CD4-positive, alpha-beta T cell (primary cell): ENCODE data around the gene CELA3B. TPM values are rescaled to one million over a fixed set of nuclear protein-coding genes. Genes with fewer than 3 reads are reported as not detected.

Source experiments
- ATAC-seq: fragments of 200-7000 bp; cut with Tn5 transposase; one replicate; pipeline ENCODE4 v1.10.0; 2022; ENCODE audit warnings: mild to moderate bottlenecking; ENCODE audit not compliant: poor library complexity
- CTCF ChIA-PET: fragments of 350-600 bp; sonication (Branson Sonifier 250); formaldehyde crosslinking; loops from one replicate; lab custom pipeline; 2021; ENCODE audit warnings: antibody characterized with exemption, inconsistent platforms; lab: Charles Lee
- POLR2A ChIA-PET: fragments of 350-600 bp; sonication (Branson Sonifier 250); formaldehyde crosslinking; loops from one replicate; lab custom pipeline; 2021; ENCODE audit warnings: antibody characterized with exemption, inconsistent platforms; lab: Charles Lee
- DNase-seq, 14 experiments: peaks; one replicate each; pipeline ENCODE4 v3.0.0-alpha.2; 2013 to 2020; ENCODE audit warnings: mixed read lengths in 2 of 14
- H3K27ac ChIP-seq, 2 donors: one replicate each; pipeline versions ENCODE4 v1.5.1 to v1.7.0; 2013; ENCODE audit warnings: low read length in 2 of 2, low read depth in 1 of 2, mild to moderate bottlenecking in 1 of 2
- H3K27me3 ChIP-seq, 2 experiments: 1 replicate in 1 of 2; 2 replicates in 1 of 2; pipeline versions ENCODE4 v1.6.1 to v1.7.0; 2013; ENCODE audit warnings: low read length in 2 of 2, control low read depth in 1 of 2, mild to moderate bottlenecking in 1 of 2, moderate library complexity in 1 of 2; ENCODE audit not compliant: insufficient read depth in 2 of 2, control insufficient read depth in 1 of 2
- H3K36me3 ChIP-seq: one replicate; pipeline ENCODE4 v1.6.1; 2013; ENCODE audit warnings: low read length, control low read depth; ENCODE audit not compliant: insufficient read depth
- H3K4me1 ChIP-seq: one replicate; pipeline ENCODE4 v1.6.1; 2013; ENCODE audit warnings: low read length, control low read depth; ENCODE audit not compliant: insufficient read depth
- H3K4me3 ChIP-seq: one replicate; pipeline ENCODE4 v1.5.1; 2013; ENCODE audit warnings: mild to moderate bottlenecking, low read length, moderate library complexity
- H3K9me3 ChIP-seq, 2 experiments: 1 replicate in 1 of 2; 2 replicates in 1 of 2; pipeline versions ENCODE4 v1.6.1 to v1.7.0; 2013; ENCODE audit warnings: low read length in 2 of 2, mild to moderate bottlenecking in 2 of 2, control low read depth in 1 of 2, moderate library complexity in 1 of 2; ENCODE audit not compliant: control insufficient read depth in 1 of 2, insufficient read depth in 1 of 2
- H3K27ac Mint-ChIP-seq: one replicate; pipeline ENCODE4 v1.8.0; 2020; ENCODE audit warnings: mixed read lengths
- H3K27me3 Mint-ChIP-seq: one replicate; pipeline ENCODE4 v1.8.0; 2021; ENCODE audit warnings: mixed read lengths
- H3K36me3 Mint-ChIP-seq: one replicate; pipeline ENCODE4 v1.8.0; 2021; ENCODE audit warnings: low read depth, mixed read lengths
- H3K4me1 Mint-ChIP-seq: one replicate; pipeline ENCODE4 v1.8.0; 2021; ENCODE audit warnings: low read depth, mixed read lengths
- H3K4me3 Mint-ChIP-seq: one replicate; pipeline ENCODE4 v1.8.0; 2020; ENCODE audit warnings: mild to moderate bottlenecking, mixed read lengths
- H3K9me3 Mint-ChIP-seq: one replicate; pipeline ENCODE4 v1.8.0; 2020; ENCODE audit warnings: mixed read lengths
- intact Hi-C, 2 experiments: fragments of 100-400 bp; cut with DNase I in 1 of 2; cut with micrococcal nuclease in 1 of 2; formaldehyde crosslinking; loops; one replicate each; pipeline versions ENCODE4 v1.15.1 to v1.9.0; 2023 to 2025; cut with DNase I, micrococcal nuclease
- total RNA-seq, 174 experiments: library from RNA in 2 of 174; stranded (reverse) in 2 of 174; gene quantifications; one replicate each; pipeline ENCODE4 v1.2.3 and lab custom pipeline; 2021 to 2026
- TF ChIP-seq, protein P1 (sequence below): fragments of 200-600 bp; IDR thresholded peaks from one replicate; pipeline ENCODE4 v1.8.0; 2022; ENCODE audit warnings: antibody characterized with exemption, mild to moderate bottlenecking

The CELA3B gene
- total RNA-seq, 2 experiments from 2014 or later, result not detected

DNA sequence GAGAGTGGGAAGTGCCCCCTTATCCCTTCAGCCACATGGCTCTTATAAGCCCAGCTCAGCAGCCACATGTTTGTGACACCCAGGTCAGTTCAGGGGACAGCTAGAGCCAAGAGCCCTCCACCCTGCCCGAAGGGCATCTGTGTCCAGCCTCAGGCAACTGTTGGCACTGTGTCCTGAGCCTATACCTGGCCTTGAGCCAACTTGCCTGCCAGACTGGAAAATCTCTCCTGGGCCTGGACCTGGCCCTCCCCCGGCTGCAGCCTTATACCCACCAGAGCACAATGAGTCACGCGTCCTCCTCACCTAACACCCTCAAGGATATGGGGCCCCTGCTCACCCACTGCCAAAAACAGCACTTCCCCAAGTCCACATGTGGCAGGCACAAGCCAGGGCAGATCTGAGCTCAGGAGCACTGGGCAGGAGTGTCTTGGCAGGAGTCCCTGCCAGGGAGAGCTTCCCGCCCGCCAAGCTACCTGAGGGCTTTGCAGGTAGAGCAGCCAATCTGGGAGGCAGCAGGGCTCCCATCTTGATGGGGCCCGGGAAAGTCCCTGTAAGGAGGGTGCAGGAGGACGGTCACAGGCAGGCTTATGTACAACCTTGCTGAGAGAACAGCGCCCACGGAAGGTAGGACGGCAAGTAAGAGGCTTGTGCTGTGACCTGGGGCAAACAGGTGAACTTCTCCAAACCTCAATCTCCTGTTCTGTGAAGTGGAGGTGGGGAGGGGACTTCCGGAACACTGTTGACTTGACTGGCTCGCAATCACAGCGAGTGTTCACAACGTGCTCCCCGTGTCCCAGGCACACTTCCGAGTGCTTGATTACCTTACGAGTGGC is 19.9 kb upstream of the CELA3B start:
- ChIA-PET POLR2A (interaction anchor here (0.8 to 2.7 kb wide), 6 partner anchors 10 to 174 kb away, joined by 3 to 12 read pairs (median 4); partner anchors contain the start of genes HSPG2 and USP48), CTCF (interaction anchor here (0.6 kb wide), 1 partner anchor 180 kb away, joined by 3 read pairs; no protein-coding TSS in a partner anchor)
- Histone ChIP-seq H3K4me3 (peak overlapping the region; percentile 26), H3K9me3 (no peaks in the 10 kb centered on the region), H3K36me3 (no peaks in the 10 kb centered on the region), H3K4me1 (peaks cover 38% of the 10 kb centered on the region), H3K27me3 (no peaks in the 10 kb centered on the region), H3K27ac (peak overlapping the region; percentile 68 to 72)
- ATAC-seq, result peak; percentile 95
- Mint-ChIP-seq H3K4me3 (peak overlapping the region; percentile 71), H3K27me3 (no peaks in the 10 kb centered on the region), H3K27ac (peak overlapping the region; percentile 92), H3K9me3 (no peaks in the 10 kb centered on the region), H3K4me1 (peaks cover 39% of the 10 kb centered on the region), H3K36me3 (no peaks in the 10 kb centered on the region)
- DNase-seq, result peak; percentile 44 to 86 (median 54)
- TF ChIP-seq, protein P1, sequence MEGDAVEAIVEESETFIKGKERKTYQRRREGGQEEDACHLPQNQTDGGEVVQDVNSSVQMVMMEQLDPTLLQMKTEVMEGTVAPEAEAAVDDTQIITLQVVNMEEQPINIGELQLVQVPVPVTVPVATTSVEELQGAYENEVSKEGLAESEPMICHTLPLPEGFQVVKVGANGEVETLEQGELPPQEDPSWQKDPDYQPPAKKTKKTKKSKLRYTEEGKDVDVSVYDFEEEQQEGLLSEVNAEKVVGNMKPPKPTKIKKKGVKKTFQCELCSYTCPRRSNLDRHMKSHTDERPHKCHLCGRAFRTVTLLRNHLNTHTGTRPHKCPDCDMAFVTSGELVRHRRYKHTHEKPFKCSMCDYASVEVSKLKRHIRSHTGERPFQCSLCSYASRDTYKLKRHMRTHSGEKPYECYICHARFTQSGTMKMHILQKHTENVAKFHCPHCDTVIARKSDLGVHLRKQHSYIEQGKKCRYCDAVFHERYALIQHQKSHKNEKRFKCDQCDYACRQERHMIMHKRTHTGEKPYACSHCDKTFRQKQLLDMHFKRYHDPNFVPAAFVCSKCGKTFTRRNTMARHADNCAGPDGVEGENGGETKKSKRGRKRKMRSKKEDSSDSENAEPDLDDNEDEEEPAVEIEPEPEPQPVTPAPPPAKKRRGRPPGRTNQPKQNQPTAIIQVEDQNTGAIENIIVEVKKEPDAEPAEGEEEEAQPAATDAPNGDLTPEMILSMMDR, result no peak
- intact Hi-C loops, result no loop called here

DNA sequence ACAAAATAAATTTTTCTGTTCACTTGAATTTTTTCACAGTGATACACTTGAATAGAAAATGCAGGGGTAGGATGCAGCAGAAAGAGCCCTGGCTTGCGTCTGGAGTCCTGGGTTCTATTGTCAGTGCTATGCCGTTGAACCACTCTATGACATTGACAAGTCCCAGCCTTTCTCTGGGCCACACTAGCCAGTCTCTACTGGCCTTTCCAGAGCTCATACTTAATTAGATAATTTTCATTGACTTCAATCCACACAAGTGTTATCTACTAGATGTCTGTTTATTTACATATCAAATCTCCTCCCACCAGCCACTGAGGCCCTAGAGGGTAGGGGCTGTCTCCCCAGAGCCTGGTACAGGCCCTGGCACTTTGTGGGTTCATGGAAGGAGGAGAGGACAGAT is 15.5 kb upstream of the CELA3B start:
- no peaks in the 10 kb centered on the region for H3K36me3 Mint-ChIP-seq
- H3K4me1 Mint-ChIP-seq, result peaks cover 43% of the 10 kb centered on the region
- H3K27ac ChIP-seq, result peak overlapping the region in 1 of 2 donors; percentile 29
- H3K4me3 ChIP-seq, result no peak overlapping the region
- H3K9me3 ChIP-seq, result no peaks in the 10 kb centered on the region
- POLR2A ChIA-PET, result no interaction called here
- H3K9me3 Mint-ChIP-seq, result no peaks in the 10 kb centered on the region
- CTCF ChIA-PET, result no interaction called here
- no peaks in the 10 kb centered on the region for H3K27me3 ChIP-seq
- peaks cover 33% of the 10 kb centered on the region for H3K4me1 ChIP-seq
- ATAC-seq (no peak), DNase-seq (no peak)
- H3K36me3 ChIP-seq, result no peaks in the 10 kb centered on the region
- H3K27ac Mint-ChIP-seq, result peak overlapping the region; percentile 56
- no peaks in the 10 kb centered on the region for H3K27me3 Mint-ChIP-seq
- intact Hi-C loops, result loop anchor here (5.0 to 10.0 kb wide), 5 partner anchors 61 to 304 kb away; no protein-coding TSS in a partner anchor
- TF ChIP-seq, protein P1, result no peak
- H3K4me3 Mint-ChIP-seq, result no peak overlapping the region

DNA sequence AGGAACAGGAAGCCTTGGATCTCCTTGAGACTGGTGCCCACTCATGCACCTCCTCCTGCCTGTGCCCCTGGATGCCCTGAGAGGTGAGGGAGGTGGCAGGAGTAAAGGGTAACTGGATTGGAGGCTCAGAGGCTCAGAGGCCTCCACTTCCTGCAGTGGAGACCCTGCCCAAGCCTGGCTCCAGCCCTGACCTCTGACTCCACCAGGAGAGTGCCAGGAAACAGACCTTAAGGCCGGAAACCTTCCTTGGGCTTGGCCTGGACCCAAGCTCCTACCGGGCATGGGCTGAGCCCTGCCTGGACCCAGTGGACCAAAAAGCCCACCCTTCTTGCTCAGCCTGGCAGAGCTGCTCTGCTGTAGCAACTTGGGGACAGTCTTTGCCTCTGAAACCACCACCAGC is 15.0 kb upstream of the CELA3B start:
- TF ChIP-seq, protein P1, result no peak

More for the DNA sequence above, 15.0 kb upstream of the CELA3B start:
- peaks cover 28% of the 10 kb centered on the region for H3K4me1 ChIP-seq
- Mint-ChIP-seq H3K27ac (no peak overlapping the region), H3K4me1 (peaks cover 40% of the 10 kb centered on the region), H3K36me3 (no peaks in the 10 kb centered on the region), H3K9me3 (no peaks in the 10 kb centered on the region), H3K27me3 (no peaks in the 10 kb centered on the region), H3K4me3 (no peak overlapping the region)
- no peaks in the 10 kb centered on the region for H3K27me3 ChIP-seq
- no peaks in the 10 kb centered on the region for H3K9me3 ChIP-seq
- intact Hi-C loops, result loop anchor here (5.0 to 10.0 kb wide), 5 partner anchors 61 to 304 kb away; no protein-coding TSS in a partner anchor
- CTCF ChIA-PET, result no interaction called here
- no peak for DNase-seq
- H3K36me3 ChIP-seq, result no peaks in the 10 kb centered on the region
- H3K4me3 ChIP-seq, result no peak overlapping the region
- ATAC-seq, result no peak
- H3K27ac ChIP-seq, result peak overlapping the region in 1 of 2 donors; percentile 29
- POLR2A ChIA-PET, result no interaction called here
